Rectal smooth muscle tissue (tissue), 1 donor: ENCODE measurements around the gene TPX2.

Experiments
- H3K27ac ChIP-seq: one replicate; pipeline ENCODE4 v1.7.0; 2013; ENCODE audit warnings: low read depth, low read length, inconsistent platforms
- H3K27me3 ChIP-seq: one replicate; pipeline ENCODE4 v1.7.0; 2013; ENCODE audit warnings: low read length; ENCODE audit not compliant: control insufficient read depth, insufficient read depth
- H3K36me3 ChIP-seq: one replicate; pipeline ENCODE4 v1.7.0; 2013; ENCODE audit warnings: low read length; ENCODE audit not compliant: control insufficient read depth, insufficient read depth
- H3K4me1 ChIP-seq: one replicate; pipeline ENCODE4 v1.7.0; 2013; ENCODE audit warnings: low read length; ENCODE audit not compliant: control insufficient read depth, insufficient read depth
- H3K4me3 ChIP-seq: one replicate; pipeline ENCODE4 v1.7.0; 2013; ENCODE audit warnings: low read length
- H3K9ac ChIP-seq: one replicate; pipeline ENCODE4 v1.7.0; 2013; ENCODE audit warnings: low read length

Gene TPX2

GRCh38 chr20:31767805-31768204 lies 28.7 kb downstream of the TPX2 start:
- Histone ChIP-seq H3K36me3 (no peaks in the 10 kb centered on the region), H3K27ac (no peak overlapping the region), H3K9ac (no peak overlapping the region), H3K27me3 (no peaks in the 10 kb centered on the region), H3K4me3 (no peak overlapping the region), H3K4me1 (no peaks in the 10 kb centered on the region)

DNA sequence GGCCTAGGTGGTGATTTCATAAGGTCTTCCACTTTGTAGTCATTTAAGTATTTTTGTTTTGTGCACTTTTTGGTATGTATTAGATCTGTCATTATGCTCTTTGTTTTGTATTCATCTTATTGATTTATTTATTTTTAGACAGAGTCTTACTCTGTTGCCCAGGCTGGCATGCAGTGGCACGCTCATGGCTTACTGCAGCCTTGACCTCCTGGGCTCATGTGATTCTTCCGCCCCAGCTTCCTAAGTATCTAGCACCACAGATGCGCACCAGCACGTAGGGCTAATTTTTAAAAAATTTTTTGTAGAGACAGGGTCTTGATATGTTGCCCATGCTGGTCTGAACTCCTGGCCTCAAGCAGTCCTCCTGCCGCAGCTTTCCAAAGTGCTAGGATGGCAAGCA lies 30.6 kb downstream of the TPX2 start:
- no peak overlapping the region for H3K27ac ChIP-seq
- H3K9ac ChIP-seq, result no peak overlapping the region
- no peaks in the 10 kb centered on the region for H3K4me1 ChIP-seq
- H3K27me3 ChIP-seq, result no peaks in the 10 kb centered on the region
- no peaks in the 10 kb centered on the region for H3K36me3 ChIP-seq
- no peak overlapping the region for H3K4me3 ChIP-seq

DNA sequence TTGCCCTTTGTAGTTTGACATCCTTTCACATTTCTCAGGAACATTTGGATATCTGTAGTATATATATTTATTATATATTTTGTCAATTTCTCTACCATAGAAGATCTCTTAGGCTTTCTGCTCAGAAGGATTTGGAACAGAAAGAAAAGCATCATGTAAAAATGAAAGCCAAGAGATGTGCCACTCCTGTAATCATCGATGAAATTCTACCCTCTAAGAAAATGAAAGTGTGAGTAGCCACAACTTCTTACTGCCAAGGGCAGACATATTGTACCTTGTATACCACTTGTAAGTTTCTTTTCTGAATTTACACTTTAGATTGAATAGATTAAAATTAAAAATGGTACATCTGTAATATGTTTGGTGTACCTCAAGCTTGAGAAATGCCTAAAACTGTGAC lies 31.2 kb downstream of the TPX2 start:
- no peak overlapping the region for H3K4me3 ChIP-seq
- no peak overlapping the region for H3K27ac ChIP-seq

GRCh38 chr20:31774408-31774807 lies 35.3 kb downstream of the TPX2 start:
- no peak overlapping the region for H3K9ac ChIP-seq
- H3K27me3 ChIP-seq, result no peaks in the 10 kb centered on the region
- no peaks in the 10 kb centered on the region for H3K4me1 ChIP-seq
- no peaks in the 10 kb centered on the region for H3K36me3 ChIP-seq
- no peak overlapping the region for H3K27ac ChIP-seq
- no peak overlapping the region for H3K4me3 ChIP-seq

More for the DNA sequence above, 31.2 kb downstream of the TPX2 start:
- H3K4me1 ChIP-seq, result no peaks in the 10 kb centered on the region
- H3K9ac ChIP-seq, result no peak overlapping the region
- H3K27me3 ChIP-seq, result no peaks in the 10 kb centered on the region
- H3K36me3 ChIP-seq, result no peaks in the 10 kb centered on the region

DNA sequence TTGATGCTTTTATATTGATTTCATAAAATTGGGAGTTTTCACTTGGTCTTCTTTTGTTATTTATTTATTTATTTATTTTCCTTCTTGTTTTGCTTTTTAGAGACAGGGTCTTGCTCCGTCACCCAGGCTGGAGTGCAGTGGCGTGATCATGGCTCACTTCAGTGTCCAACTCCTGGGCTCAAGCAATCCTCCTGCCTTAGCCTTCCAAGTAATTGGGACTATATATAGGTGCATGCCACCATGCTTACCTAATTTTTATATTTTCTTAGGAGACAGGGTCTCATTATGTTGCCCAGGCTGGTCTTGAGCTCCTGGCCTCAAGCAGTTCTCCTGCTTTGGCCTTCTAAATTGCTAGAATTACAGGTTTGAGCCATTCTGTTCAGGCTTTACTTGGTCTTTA lies 41.7 kb downstream of the TPX2 start:
- no peak overlapping the region for H3K27ac ChIP-seq
- H3K4me1 ChIP-seq, result no peaks in the 10 kb centered on the region
- H3K27me3 ChIP-seq, result no peaks in the 10 kb centered on the region
- no peak overlapping the region for H3K4me3 ChIP-seq
- H3K9ac ChIP-seq, result no peak overlapping the region
- H3K36me3 ChIP-seq, result no peaks in the 10 kb centered on the region

DNA sequence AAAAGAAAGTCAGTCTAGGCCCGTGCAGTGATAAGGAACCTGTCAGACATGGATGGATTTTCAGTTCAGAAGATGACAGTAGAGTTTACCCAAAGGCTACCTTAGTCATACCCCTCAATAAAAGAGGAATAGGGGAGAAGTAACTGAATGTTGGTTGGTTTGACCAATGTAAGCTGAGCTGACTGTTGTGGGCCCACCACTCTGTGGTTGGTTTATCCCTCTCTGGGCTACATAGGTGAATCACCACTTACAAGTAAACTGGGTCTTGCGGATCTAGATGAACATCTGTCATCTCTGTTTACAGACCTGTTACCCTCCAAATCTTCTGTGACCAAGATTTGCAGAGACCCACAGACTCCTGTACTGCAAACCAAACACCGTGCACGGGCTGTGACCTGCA lies 42.9 kb downstream of the TPX2 start:
- H3K9ac ChIP-seq, result no peak overlapping the region

DNA sequence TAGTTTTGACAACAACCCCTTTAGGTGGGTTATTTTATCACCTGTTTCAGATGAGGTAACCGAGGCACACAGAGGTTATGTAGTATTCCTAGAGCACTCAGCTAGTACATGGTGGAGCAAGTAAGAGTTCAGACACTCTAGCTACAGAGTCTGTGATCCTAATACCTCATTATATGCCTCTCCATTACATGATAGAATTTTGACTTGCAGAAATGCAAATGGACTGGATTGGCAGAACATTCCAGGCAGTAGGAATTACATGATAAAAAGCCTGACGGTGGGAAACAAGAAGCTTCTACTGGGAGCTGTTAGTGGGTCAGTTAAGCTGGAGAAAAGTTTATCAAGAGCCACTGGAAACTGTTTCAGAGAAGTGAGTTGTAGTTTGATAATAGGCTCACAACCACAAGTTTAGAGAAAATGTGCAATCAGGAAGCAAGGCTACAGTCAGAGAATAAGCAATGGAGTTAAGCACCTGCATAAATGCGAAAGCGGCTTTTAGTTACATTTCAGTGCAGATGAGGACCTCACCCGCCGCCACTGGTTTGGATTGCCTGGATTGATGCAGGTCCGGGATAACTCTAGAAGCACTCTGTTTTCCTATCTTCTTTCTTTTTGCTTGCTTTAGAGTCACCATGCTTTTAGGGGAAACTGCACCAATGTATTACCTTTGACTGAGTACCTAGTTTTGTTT lies 45.4 kb downstream of the TPX2 start:
- Histone ChIP-seq H3K27ac (no peak overlapping the region), H3K27me3 (no peaks in the 10 kb centered on the region), H3K9ac (no peak overlapping the region), H3K4me1 (no peaks in the 10 kb centered on the region), H3K4me3 (no peak overlapping the region), H3K36me3 (no peaks in the 10 kb centered on the region)

More for the DNA sequence above, 42.9 kb downstream of the TPX2 start:
- Histone ChIP-seq H3K4me3 (no peak overlapping the region), H3K27me3 (no peaks in the 10 kb centered on the region), H3K4me1 (no peaks in the 10 kb centered on the region), H3K27ac (no peak overlapping the region), H3K36me3 (no peaks in the 10 kb centered on the region)

- no peak overlapping the region for H3K4me3 ChIP-seq
Measured at GRCh38 chr20:31785089-31785488, 46.0 kb downstream of the TPX2 start.

GRCh38 chr20:31788578-31788977 lies 49.5 kb downstream of the TPX2 start:
- no peaks in the 10 kb centered on the region for H3K36me3 ChIP-seq
- H3K4me1 ChIP-seq, result no peaks in the 10 kb centered on the region
- H3K27ac ChIP-seq, result no peak overlapping the region
- no peak overlapping the region for H3K4me3 ChIP-seq
- no peaks in the 10 kb centered on the region for H3K27me3 ChIP-seq
- H3K9ac ChIP-seq, result no peak overlapping the region

More at GRCh38 chr20:31785089-31785488, 46.0 kb downstream of the TPX2 start:
- H3K4me1 ChIP-seq, result no peaks in the 10 kb centered on the region
- no peak overlapping the region for H3K9ac ChIP-seq
- no peak overlapping the region for H3K27ac ChIP-seq
- no peaks in the 10 kb centered on the region for H3K36me3 ChIP-seq
- no peaks in the 10 kb centered on the region for H3K27me3 ChIP-seq

DNA sequence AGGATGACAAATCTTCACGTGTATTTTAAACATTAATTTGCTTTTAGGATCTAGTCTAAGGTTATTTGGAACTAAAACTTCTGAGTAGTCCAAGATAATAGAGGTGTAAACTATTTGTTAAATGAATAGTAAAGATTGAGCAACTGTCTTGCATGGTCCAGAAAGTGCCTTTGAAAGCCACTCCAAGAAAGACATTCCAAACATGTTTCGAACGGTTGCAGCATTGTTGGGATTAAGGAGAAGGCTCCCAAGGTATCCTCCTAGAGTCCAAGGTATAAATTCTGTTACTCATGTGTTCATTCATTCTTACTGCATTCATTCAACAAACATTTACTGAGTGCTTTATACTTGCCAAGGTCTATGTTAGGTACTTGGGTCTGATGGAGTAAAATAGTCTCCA lies 51.3 kb downstream of the TPX2 start:
- H3K27ac ChIP-seq, result no peak overlapping the region
- no peaks in the 10 kb centered on the region for H3K4me1 ChIP-seq
- H3K27me3 ChIP-seq, result no peaks in the 10 kb centered on the region
- no peaks in the 10 kb centered on the region for H3K36me3 ChIP-seq
- H3K9ac ChIP-seq, result no peak overlapping the region
- no peak overlapping the region for H3K4me3 ChIP-seq

- Histone ChIP-seq H3K27ac (no peak overlapping the region), H3K9ac (no peak overlapping the region), H3K36me3 (no peaks in the 10 kb centered on the region), H3K4me1 (no peaks in the 10 kb centered on the region), H3K4me3 (no peak overlapping the region), H3K27me3 (no peaks in the 10 kb centered on the region)
Measured at GRCh38 chr20:31797364-31797763, 58.3 kb downstream of the TPX2 start.

DNA sequence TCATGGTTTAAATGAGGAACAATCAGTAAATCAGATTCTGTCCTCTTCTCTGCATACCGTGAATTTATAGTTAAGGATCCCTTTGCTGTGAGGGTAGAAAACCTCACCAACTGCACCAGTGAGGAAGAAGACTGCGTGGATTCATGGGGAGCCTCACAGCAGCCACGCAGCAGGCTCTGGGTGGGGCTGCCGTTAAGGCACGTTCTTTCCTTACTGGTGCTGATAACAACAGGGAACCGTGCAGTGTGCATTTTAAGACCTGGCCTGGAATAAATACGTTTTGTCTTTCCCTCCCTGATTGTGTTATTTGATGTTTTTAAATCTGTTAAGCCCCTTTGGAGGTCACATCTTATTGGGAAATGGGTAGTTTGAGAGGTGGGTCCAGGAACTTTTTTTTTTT lies 62.4 kb downstream of the TPX2 start:
- no peaks in the 10 kb centered on the region for H3K27me3 ChIP-seq
- H3K4me1 ChIP-seq, result no peaks in the 10 kb centered on the region
- H3K9ac ChIP-seq, result no peak overlapping the region
- no peaks in the 10 kb centered on the region for H3K36me3 ChIP-seq
- no peak overlapping the region for H3K4me3 ChIP-seq
- no peak overlapping the region for H3K27ac ChIP-seq

DNA sequence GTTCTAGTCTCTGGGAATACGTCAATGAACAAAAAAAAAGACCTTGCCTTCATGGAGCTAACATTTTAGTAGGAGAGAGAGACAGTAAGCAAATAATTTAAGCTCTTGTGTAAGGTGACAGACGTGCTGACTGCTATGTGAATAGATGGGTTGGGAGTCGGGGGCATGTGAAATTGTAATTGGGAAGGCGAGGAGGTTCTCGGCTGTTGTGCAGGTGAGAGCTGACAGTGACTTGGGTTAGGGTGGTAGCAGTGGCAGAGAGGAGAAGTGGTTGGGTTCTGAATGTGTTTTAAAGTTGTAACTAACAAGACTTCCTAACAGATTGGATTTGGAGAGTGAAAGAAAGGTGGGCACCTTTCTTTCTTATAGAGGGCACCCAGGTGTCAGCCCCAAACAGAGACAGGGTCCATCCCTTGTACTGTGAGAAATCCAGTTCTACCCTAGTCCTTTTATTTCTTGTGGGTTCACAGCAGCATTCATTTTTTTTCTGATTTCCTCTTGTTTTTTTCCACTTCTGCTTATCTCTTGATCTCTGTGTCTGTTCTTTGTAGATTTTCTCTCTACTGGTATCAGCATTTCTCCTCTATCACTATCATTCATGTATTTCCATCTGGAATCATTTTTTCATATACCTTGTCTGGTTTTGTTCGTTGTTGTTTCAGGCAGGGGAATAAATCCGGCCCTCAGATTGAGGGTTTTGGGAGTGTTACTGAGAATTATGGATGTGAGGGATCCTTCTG lies 64.6 kb downstream of the TPX2 start:
- Histone ChIP-seq H3K27me3 (no peaks in the 10 kb centered on the region), H3K4me3 (no peak overlapping the region), H3K27ac (no peak overlapping the region), H3K4me1 (no peaks in the 10 kb centered on the region), H3K36me3 (no peaks in the 10 kb centered on the region), H3K9ac (no peak overlapping the region)
